MM.1S (cell line): Measurements from ENCODE around the gene MST1.

Source experiments
- CTCF ChIP-seq: fragments of 300-600 bp; sonication (generic); IDR thresholded peaks from 2 replicates; pipeline ENCODE4 v1.5.1; 2016; ENCODE audit warnings: antibody characterized with exemption, low read length, mixed read lengths
- EZH2 ChIP-seq: fragments of 300-600 bp; sonication (generic); optimal IDR thresholded peaks from 2 replicates; pipeline ENCODE3; 2017; ENCODE audit warnings: low read depth, mild to moderate bottlenecking, antibody characterized with exemption, low read length, mixed read lengths
- EZH2phosphoT487 ChIP-seq: fragments of 300-600 bp; sonication (generic); IDR thresholded peaks from 2 replicates; pipeline ENCODE4 v1.6.1; 2018; ENCODE audit warnings: antibody characterized with exemption, low read length

- TF ChIP-seq CTCF, result no peak
- TF ChIP-seq EZH2, result no peak
- TF ChIP-seq EZH2phosphoT487, result no peak
Observed at GRCh38 chr3:49703956-49704355, 14.7 kb upstream of the MST1 start.
